ENCODE measurements around the gene NANOS2. TPM values are rescaled to one million over a fixed set of nuclear protein-coding genes. Genes with fewer than 3 reads are reported as not detected.

The NANOS2 gene
- total and polyA plus RNA-seq, 2 experiments from 2014 or later = not detected

DNA sequence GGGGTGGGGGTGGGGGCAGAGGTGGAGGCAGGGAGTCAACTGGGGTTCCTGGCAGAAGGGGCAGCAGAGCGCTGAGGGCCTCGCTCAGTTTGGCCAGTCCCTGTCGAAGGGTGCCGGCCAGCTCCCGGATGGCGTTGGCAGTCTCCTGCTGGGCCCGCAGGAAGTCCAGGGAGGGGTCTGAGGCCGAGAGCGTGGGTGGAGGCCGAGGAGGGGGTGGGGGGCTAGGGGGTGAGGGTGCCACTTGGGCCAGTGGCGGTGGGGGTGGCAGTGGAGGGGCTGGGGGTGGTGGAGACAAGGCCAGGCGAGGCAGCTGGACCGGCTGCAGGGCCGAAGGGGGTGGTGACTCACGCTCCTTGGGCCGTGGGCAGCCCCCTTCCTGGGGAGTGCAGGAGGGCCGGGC, 23.7 kb downstream of the NANOS2 start:
- H3K4me3 ChIP-seq = no peak overlapping the region
- H3K79me2 ChIP-seq (ENCODE audit: insufficient read depth) = no peaks in the 10 kb centered on the region
- no peaks in the 10 kb centered on the region for H4K20me1 ChIP-seq (ENCODE audit: insufficient read depth)
- TF ChIP-seq EZH2phosphoT487 (IDR thresholded peaks at IDR 0.05; ENCODE audit: insufficient read depth, low read depth) (no peak), EZH2 (IDR thresholded peaks at IDR 0.05; ENCODE audit: insufficient read depth, poor library complexity, severe bottlenecking) (no peak)
- DNase-seq = no peak
- H3K36me3 ChIP-seq (ENCODE audit: low read depth) = no peaks in the 10 kb centered on the region
- H2AFZ ChIP-seq = no peak overlapping the region
- peaks cover 5% of the 10 kb centered on the region; the same call in 1 of the 2 replicates for H3F3A ChIP-seq (ENCODE audit: insufficient read depth)
- 0 to 77% methylated on average over 1 to 17 of the region's 17 CpGs for WGBS, 2 experiments (ENCODE audit: low coverage in 1 of 2, low lambda C conversion rate in 2 of 2, missing lambda C conversion rate in 2 of 2)
- no peak overlapping the region for H3K27ac ChIP-seq
- in situ Hi-C loops (cut with MboI) = no loop called here
- peaks cover 4% of the 10 kb centered on the region; the same call in 1 of the 2 replicates for H3K4me1 ChIP-seq (ENCODE audit: insufficient read depth)
- H3K27me3 ChIP-seq (replicated peaks; ENCODE audit: insufficient read depth) = no peaks in the 10 kb centered on the region
- no peak overlapping the region for H3K9ac ChIP-seq
- H3K4me2 ChIP-seq (ENCODE audit: unreplicated experiment) = no peak overlapping the region
- H3K9me3 ChIP-seq (ENCODE audit: low read depth) = no peaks in the 10 kb centered on the region
- no peaks in the 10 kb centered on the region for H3K9me2 ChIP-seq (ENCODE audit: insufficient read depth)

DNA sequence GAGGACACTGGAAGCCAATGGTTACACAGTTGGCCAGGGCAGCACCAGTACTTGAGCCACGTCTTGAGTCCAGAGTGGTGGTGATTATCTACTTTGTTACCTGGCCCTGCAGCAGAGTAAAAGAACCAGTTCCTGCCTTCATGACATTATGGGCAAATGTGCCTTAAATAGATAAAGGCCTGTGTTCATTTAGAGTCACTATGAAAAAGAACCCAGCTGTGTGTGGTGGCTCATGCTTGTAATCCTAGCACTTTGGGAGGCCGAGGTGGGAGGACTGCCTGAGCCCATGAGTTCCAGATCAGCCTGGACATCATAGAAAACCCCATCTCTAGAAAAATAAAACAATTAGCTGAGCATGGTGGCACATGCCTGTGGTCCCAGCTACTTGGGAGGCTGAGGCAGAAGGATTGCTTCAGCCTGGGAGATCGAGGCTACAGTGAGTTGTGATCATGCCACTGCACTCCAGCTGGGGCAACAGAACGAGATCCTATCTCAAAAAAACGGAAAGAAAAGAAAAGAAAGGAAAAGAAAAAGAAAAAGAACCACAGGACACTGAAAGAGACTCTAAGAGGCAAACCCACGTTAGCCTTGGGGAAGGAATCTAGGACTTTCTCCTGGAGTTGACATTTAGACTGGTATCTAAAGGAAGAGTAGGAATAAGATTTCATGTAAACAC, 25.2 kb downstream of the NANOS2 start:
- H3K9me3 ChIP-seq (ENCODE audit: low read depth) = no peaks in the 10 kb centered on the region
- no peaks in the 10 kb centered on the region for H3K36me3 ChIP-seq (ENCODE audit: low read depth)
- no peak overlapping the region for H3K4me2 ChIP-seq (ENCODE audit: unreplicated experiment)
- H3K79me2 ChIP-seq (ENCODE audit: insufficient read depth) = peaks cover 13% of the 10 kb centered on the region
- WGBS, 2 experiments (ENCODE audit: low coverage in 1 of 2, low lambda C conversion rate in 2 of 2, missing lambda C conversion rate in 2 of 2) = 56 to 57% methylated on average over 5 to 6 of the region's 6 CpGs
- peaks cover 5% of the 10 kb centered on the region; the same call in 1 of the 2 replicates for H3F3A ChIP-seq (ENCODE audit: insufficient read depth)
- TF ChIP-seq EZH2 (IDR thresholded peaks at IDR 0.05; ENCODE audit: insufficient read depth, poor library complexity, severe bottlenecking) = no peak
- no peak for TF ChIP-seq EZH2phosphoT487 (IDR thresholded peaks at IDR 0.05; ENCODE audit: insufficient read depth, low read depth)
- H3K9ac ChIP-seq = no peak overlapping the region
- in situ Hi-C loops (cut with MboI) = no loop called here
- H3K4me1 ChIP-seq (ENCODE audit: insufficient read depth) = peaks cover 4% of the 10 kb centered on the region; the same call in 1 of the 2 replicates
- no peaks in the 10 kb centered on the region for H4K20me1 ChIP-seq (ENCODE audit: insufficient read depth)
- H2AFZ ChIP-seq = no peak overlapping the region
- no peaks in the 10 kb centered on the region for H3K9me2 ChIP-seq (ENCODE audit: insufficient read depth)
- H3K27me3 ChIP-seq (replicated peaks; ENCODE audit: insufficient read depth) = no peaks in the 10 kb centered on the region
- H3K27ac ChIP-seq = no peak overlapping the region
- no peak overlapping the region for H3K4me3 ChIP-seq
- DNase-seq = no peak

DNA sequence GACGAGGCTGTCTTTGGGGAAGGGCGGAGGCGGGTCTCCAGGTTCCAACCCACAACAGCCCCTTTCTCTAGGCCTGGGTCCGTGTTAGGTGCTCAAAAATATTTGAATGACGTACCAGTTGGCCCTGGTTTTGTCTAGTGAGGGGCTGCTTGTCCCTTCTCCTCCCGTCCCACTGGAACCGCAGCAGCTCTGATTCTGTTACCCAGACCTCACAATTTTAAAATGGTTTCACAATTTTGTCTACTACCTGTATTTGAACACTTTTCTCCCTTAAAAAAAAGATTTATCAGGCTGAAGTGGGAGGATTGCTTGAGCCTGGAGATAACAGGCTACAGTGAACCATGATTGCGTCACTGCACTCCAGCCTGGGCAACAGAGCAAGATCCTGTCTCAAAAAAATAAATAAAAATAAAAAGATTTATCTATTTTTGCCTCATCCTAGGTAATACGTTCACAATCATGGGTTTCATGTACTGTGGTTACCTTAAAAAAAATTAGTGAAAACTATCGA, 27.3 kb downstream of the NANOS2 start:
- WGBS, 2 experiments (ENCODE audit: low coverage in 1 of 2, low lambda C conversion rate in 2 of 2, missing lambda C conversion rate in 2 of 2) = 42 to 48% methylated on average over 10 of the region's 10 CpGs
- H2AFZ ChIP-seq = peak overlapping the region; percentile 88
- no peak for TF ChIP-seq EZH2 (IDR thresholded peaks at IDR 0.05; ENCODE audit: insufficient read depth, poor library complexity, severe bottlenecking)
- TF ChIP-seq EZH2phosphoT487 (IDR thresholded peaks at IDR 0.05; ENCODE audit: insufficient read depth, low read depth) = no peak
- DNase-seq = no peak
- H4K20me1 ChIP-seq (ENCODE audit: insufficient read depth) = no peaks in the 10 kb centered on the region
- no peaks in the 10 kb centered on the region for H3K36me3 ChIP-seq (ENCODE audit: low read depth)
- peak overlapping the region; percentile 79 for H3K27ac ChIP-seq
- H3F3A ChIP-seq (ENCODE audit: insufficient read depth) = peaks cover 5% of the 10 kb centered on the region; the same call in 1 of the 2 replicates
- peak overlapping the region; percentile 89 for H3K4me3 ChIP-seq
- no peaks in the 10 kb centered on the region for H3K9me3 ChIP-seq (ENCODE audit: low read depth)
- in situ Hi-C loops (cut with MboI) = no loop called here
- peak overlapping the region; percentile 83 for H3K4me2 ChIP-seq (ENCODE audit: unreplicated experiment)
- peaks cover 4% of the 10 kb centered on the region for H3K4me1 ChIP-seq (ENCODE audit: insufficient read depth)
- H3K79me2 ChIP-seq (ENCODE audit: insufficient read depth) = peaks cover 21% of the 10 kb centered on the region
- peak overlapping the region; percentile 92 for H3K9ac ChIP-seq
- no peaks in the 10 kb centered on the region for H3K27me3 ChIP-seq (replicated peaks; ENCODE audit: insufficient read depth)
- no peaks in the 10 kb centered on the region for H3K9me2 ChIP-seq (ENCODE audit: insufficient read depth)

DNA sequence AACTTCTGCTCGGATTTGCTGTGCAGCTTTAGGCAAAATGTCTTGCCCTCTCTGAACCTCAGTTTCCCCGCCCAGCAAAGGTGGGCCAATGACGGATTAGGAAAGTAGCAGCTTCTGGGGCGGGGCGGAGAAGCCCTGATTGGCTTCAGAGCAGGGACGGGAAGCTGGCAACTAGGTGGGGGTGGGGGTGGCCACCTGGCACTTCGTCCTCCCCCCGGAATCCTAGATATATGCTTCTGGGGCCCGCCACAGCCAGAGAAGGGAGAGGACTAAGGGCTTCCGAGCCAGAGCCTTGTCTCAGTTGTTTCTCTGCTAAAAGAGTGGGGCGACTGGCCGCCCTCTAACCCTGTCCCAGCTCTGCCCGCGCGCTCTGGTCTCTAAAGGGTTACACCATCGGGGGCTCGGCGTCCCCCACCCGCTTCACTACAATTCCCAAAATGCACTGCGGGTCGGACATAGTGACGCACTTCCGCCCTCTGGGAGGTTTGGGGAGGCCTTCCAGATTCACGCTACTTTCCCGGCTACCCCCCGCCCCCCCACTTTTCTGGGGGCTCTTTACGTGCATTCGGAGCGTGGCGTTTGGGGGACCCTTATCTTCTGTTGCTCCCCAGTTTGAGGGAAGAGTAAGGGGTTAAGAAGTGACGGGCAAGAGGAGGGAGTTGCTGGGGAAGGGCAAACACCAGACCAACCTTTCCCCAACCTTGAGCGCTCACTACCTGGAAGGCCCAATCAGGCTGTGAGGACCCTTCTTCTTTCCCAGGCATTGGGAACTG, 28.0 kb downstream of the NANOS2 start:
- Histone ChIP-seq H4K20me1 (ENCODE audit: insufficient read depth) (no peaks in the 10 kb centered on the region), H3K79me2 (ENCODE audit: insufficient read depth) (peaks cover 21% of the 10 kb centered on the region), H3K36me3 (ENCODE audit: low read depth) (no peaks in the 10 kb centered on the region), H3K9me2 (ENCODE audit: insufficient read depth) (no peaks in the 10 kb centered on the region), H2AFZ (peak overlapping the region; percentile 88), H3K4me1 (ENCODE audit: insufficient read depth) (peaks cover 4% of the 10 kb centered on the region), H3K27ac (peak overlapping the region; percentile 79), H3K27me3 (replicated peaks; ENCODE audit: insufficient read depth) (no peaks in the 10 kb centered on the region), H3K4me2 (ENCODE audit: unreplicated experiment) (peak overlapping the region; percentile 83), H3K9ac (peak overlapping the region; percentile 92), H3F3A (ENCODE audit: insufficient read depth) (peaks cover 5% of the 10 kb centered on the region), H3K4me3 (peak overlapping the region; percentile 89), H3K9me3 (ENCODE audit: low read depth) (no peaks in the 10 kb centered on the region)
- in situ Hi-C loops (cut with MboI) = no loop called here
- DNase-seq = peak; percentile 98
- WGBS, 2 experiments (ENCODE audit: low coverage in 1 of 2, low lambda C conversion rate in 2 of 2, missing lambda C conversion rate in 2 of 2) = 1% methylated on average over 22 to 32 of the region's 32 CpGs
- TF ChIP-seq EZH2 (IDR thresholded peaks at IDR 0.05; ENCODE audit: insufficient read depth, poor library complexity, severe bottlenecking) (no peak), EZH2phosphoT487 (IDR thresholded peaks at IDR 0.05; ENCODE audit: insufficient read depth, low read depth) (no peak)
